Activated CD4-positive, alpha-beta T cell treated with anti-CD3 and anti-CD28 coated beads, Interleukin-2, amount 50 U/mL, for 24 hours (primary cell): ENCODE measurements around the gene ERGIC3.

Source experiments
- DNase-seq, 2 donors: peaks; one replicate each; pipeline ENCODE4 v3.0.0-alpha.2; 2020; ENCODE audit warnings: low read depth in 1 of 2, low spot score in 1 of 2

Gene ERGIC3

GRCh38 chr20:35560541-35560940, 18.7 kb downstream of the ERGIC3 start:
- no peak for DNase-seq

GRCh38 chr20:35561268-35561667, 19.4 kb downstream of the ERGIC3 start:
- no peak for DNase-seq

GRCh38 chr20:35561671-35562070, 19.8 kb downstream of the ERGIC3 start:
- no peak for DNase-seq

- no peak for DNase-seq
Measured at GRCh38 chr20:35562541-35563110, 20.7 kb downstream of the ERGIC3 start.

- DNase-seq = no peak
Measured at GRCh38 chr20:35563834-35564233, 22.0 kb downstream of the ERGIC3 start.

GRCh38 chr20:35564905-35565304, 23.0 kb downstream of the ERGIC3 start:
- no peak for DNase-seq

GRCh38 chr20:35568645-35569044, 26.8 kb downstream of the ERGIC3 start:
- DNase-seq = no peak

GRCh38 chr20:35571555-35571954, 29.7 kb downstream of the ERGIC3 start:
- no peak for DNase-seq

- no peak for DNase-seq
Measured at GRCh38 chr20:35572838-35573237, 31.0 kb downstream of the ERGIC3 start.

- DNase-seq = no peak
Measured at GRCh38 chr20:35575958-35576357, 34.1 kb downstream of the ERGIC3 start.

- DNase-seq = no peak
Measured at GRCh38 chr20:35576816-35577215, 34.9 kb downstream of the ERGIC3 start.

GRCh38 chr20:35578469-35578868, 36.6 kb downstream of the ERGIC3 start:
- DNase-seq = no peak

GRCh38 chr20:35579196-35579595, 37.3 kb downstream of the ERGIC3 start:
- DNase-seq = no peak

- DNase-seq = no peak
Measured at GRCh38 chr20:35582131-35582530, 40.3 kb downstream of the ERGIC3 start.

- DNase-seq = no peak
Measured at GRCh38 chr20:35582741-35583404, 41.0 kb downstream of the ERGIC3 start.

GRCh38 chr20:35583636-35584560, 42.0 kb downstream of the ERGIC3 start:
- no peak for DNase-seq

GRCh38 chr20:35586751-35587425, 45.0 kb downstream of the ERGIC3 start:
- DNase-seq = no peak

- DNase-seq = no peak
Measured at GRCh38 chr20:35587436-35587835, 45.6 kb downstream of the ERGIC3 start.

- no peak for DNase-seq
Measured at GRCh38 chr20:35588397-35588796, 46.5 kb downstream of the ERGIC3 start.

GRCh38 chr20:35592339-35592974, 50.6 kb downstream of the ERGIC3 start:
- no peak for DNase-seq

- DNase-seq = no peak
Measured at GRCh38 chr20:35595456-35595855, 53.6 kb downstream of the ERGIC3 start.
